Measurements from ENCODE around the gene EDNRA. TPM values are rescaled to one million over a fixed set of nuclear protein-coding genes. Genes with fewer than 3 reads are reported as not detected.
A peak's percentile ranks its signal among the peaks of the same experiment; 100 is the strongest.

Gene EDNRA
- total RNA-seq, 2 donors from 2014 or later: 10.8 to 22.2 TPM

- DNase-seq (ENCODE audit: low spot score) (no peak), ATAC-seq (ENCODE audit: insufficient number of reproducible peaks, low FRiP score, low read depth) (no peak)
- no peak overlapping the region for H3K27ac ChIP-seq
Measured at GRCh38 chr4:147515220-147515936, 34.5 kb downstream of the EDNRA start.

DNA sequence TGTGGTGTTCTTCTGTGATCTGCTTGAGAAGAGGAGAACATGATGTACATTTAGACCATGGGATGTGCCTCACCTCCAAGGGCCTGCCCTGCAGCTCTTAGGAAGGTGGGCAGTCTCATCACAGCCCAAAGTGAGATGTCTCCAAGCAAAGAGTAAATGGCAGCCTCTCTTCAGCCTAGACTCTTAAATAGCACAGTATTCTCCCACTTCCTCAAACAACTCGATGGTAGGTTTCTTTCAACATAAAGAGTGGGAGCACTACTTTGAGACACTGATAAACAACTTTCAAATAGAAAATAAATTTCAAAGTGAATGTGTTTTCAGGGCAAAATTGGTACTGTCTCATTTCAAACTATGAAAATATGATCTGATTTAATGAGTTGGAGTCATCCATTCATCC is 35.2 kb downstream of the EDNRA start:
- TF ChIP-seq, protein P1, sequence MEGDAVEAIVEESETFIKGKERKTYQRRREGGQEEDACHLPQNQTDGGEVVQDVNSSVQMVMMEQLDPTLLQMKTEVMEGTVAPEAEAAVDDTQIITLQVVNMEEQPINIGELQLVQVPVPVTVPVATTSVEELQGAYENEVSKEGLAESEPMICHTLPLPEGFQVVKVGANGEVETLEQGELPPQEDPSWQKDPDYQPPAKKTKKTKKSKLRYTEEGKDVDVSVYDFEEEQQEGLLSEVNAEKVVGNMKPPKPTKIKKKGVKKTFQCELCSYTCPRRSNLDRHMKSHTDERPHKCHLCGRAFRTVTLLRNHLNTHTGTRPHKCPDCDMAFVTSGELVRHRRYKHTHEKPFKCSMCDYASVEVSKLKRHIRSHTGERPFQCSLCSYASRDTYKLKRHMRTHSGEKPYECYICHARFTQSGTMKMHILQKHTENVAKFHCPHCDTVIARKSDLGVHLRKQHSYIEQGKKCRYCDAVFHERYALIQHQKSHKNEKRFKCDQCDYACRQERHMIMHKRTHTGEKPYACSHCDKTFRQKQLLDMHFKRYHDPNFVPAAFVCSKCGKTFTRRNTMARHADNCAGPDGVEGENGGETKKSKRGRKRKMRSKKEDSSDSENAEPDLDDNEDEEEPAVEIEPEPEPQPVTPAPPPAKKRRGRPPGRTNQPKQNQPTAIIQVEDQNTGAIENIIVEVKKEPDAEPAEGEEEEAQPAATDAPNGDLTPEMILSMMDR (IDR thresholded peaks at IDR 0.05): no peak
- no peak overlapping the region for H3K4me3 ChIP-seq
- H3K27me3 ChIP-seq (replicated peaks; ENCODE audit: insufficient read depth): no peaks in the 10 kb centered on the region
- no peaks in the 10 kb centered on the region for H3K36me3 ChIP-seq
- ATAC-seq (ENCODE audit: insufficient number of reproducible peaks, low FRiP score, low read depth) (no peak), DNase-seq (ENCODE audit: low spot score) (no peak)
- no peaks in the 10 kb centered on the region for H3K9me3 ChIP-seq
- H3K4me1 ChIP-seq (ENCODE audit: control insufficient read depth in 1 of 2, low read depth in 2 of 2): peaks cover 5 to 18% of the 10 kb centered on the region in 2 donors
- no peak overlapping the region for H3K27ac ChIP-seq

More at GRCh38 chr4:147515220-147515936, 34.5 kb downstream of the EDNRA start:
- TF ChIP-seq, protein P1 (IDR thresholded peaks at IDR 0.05): no peak
- no peak overlapping the region for H3K4me3 ChIP-seq
- no peaks in the 10 kb centered on the region for H3K27me3 ChIP-seq (replicated peaks; ENCODE audit: insufficient read depth)
- no peaks in the 10 kb centered on the region for H3K36me3 ChIP-seq
- peaks cover 5 to 18% of the 10 kb centered on the region in 2 donors for H3K4me1 ChIP-seq (ENCODE audit: control insufficient read depth in 1 of 2, low read depth in 2 of 2)
- H3K9me3 ChIP-seq: no peaks in the 10 kb centered on the region

GRCh38 chr4:147518086-147518485 is 37.2 kb downstream of the EDNRA start:
- H3K27me3 ChIP-seq (replicated peaks; ENCODE audit: insufficient read depth): no peaks in the 10 kb centered on the region
- H3K27ac ChIP-seq: no peak overlapping the region
- no peak overlapping the region for H3K4me3 ChIP-seq
- H3K4me1 ChIP-seq (ENCODE audit: control insufficient read depth in 1 of 2, low read depth in 2 of 2): peaks cover 3 to 18% of the 10 kb centered on the region in 2 donors
- no peak for DNase-seq (ENCODE audit: low spot score)
- TF ChIP-seq, protein P1 (IDR thresholded peaks at IDR 0.05): no peak
- no peaks in the 10 kb centered on the region for H3K9me3 ChIP-seq
- ATAC-seq (ENCODE audit: insufficient number of reproducible peaks, low FRiP score, low read depth): no peak
- H3K36me3 ChIP-seq: no peaks in the 10 kb centered on the region

GRCh38 chr4:147518846-147519767 is 38.2 kb downstream of the EDNRA start:
- H3K9me3 ChIP-seq: no peaks in the 10 kb centered on the region
- no peak overlapping the region for H3K4me3 ChIP-seq
- no peaks in the 10 kb centered on the region for H3K36me3 ChIP-seq
- no peak overlapping the region for H3K27ac ChIP-seq
- ATAC-seq (ENCODE audit: insufficient number of reproducible peaks, low FRiP score, low read depth) (no peak), DNase-seq (ENCODE audit: low spot score) (no peak)
- TF ChIP-seq, protein P1 (IDR thresholded peaks at IDR 0.05): peak; percentile 70
- H3K27me3 ChIP-seq (replicated peaks; ENCODE audit: insufficient read depth): no peaks in the 10 kb centered on the region
- H3K4me1 ChIP-seq (ENCODE audit: control insufficient read depth in 1 of 2, low read depth in 2 of 2): peaks cover 3 to 19% of the 10 kb centered on the region in 2 donors

DNA sequence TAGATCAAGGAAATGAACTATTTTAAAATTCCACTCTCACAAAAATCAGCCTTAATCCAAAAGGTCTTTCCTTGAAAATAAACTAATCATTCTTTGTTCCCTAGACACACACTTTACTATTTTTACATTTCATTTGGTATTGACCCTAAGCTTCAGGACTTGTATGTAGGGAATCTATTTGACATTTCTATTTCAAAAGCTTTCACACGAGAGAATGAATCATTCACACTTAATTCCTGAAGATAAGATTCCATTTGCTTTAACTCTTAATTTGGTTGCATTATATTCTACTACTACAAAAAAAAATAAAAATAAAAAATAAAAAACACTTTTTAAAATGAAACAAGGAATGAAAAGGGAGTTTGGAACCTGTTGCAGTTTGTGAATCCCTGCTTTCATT is 43.7 kb downstream of the EDNRA start:
- Histone ChIP-seq H3K9me3 (no peaks in the 10 kb centered on the region), H3K27me3 (replicated peaks; ENCODE audit: insufficient read depth) (no peaks in the 10 kb centered on the region), H3K4me1 (ENCODE audit: control insufficient read depth in 1 of 2, low read depth in 2 of 2) (peaks cover 4 to 15% of the 10 kb centered on the region in 2 donors), H3K36me3 (no peaks in the 10 kb centered on the region), H3K4me3 (no peak overlapping the region), H3K27ac (no peak overlapping the region)
- ATAC-seq (ENCODE audit: insufficient number of reproducible peaks, low FRiP score, low read depth): no peak
- no peak for DNase-seq (ENCODE audit: low spot score)
- TF ChIP-seq, protein P1 (IDR thresholded peaks at IDR 0.05): no peak

Measured in thoracic aorta (tissue), 2 donors.